Sigmoid colon (tissue), 7 donors: ENCODE measurements around the gene KREMEN2. TPM values are rescaled to one million over a fixed set of nuclear protein-coding genes. Genes with fewer than 3 reads are reported as not detected.

Source experiments
- DNase-seq: peaks from one replicate; pipeline ENCODE4 v3.0.0-alpha.2; 2019
- H3K27ac ChIP-seq, 4 donors: fragments of 200-600 bp; sonication (generic); one replicate each; pipeline ENCODE4 v1.5.1; 2016 to 2019; ENCODE audit warnings: mild to moderate bottlenecking in 1 of 4
- H3K27me3 ChIP-seq, 3 donors: fragments of 200-600 bp; sonication (generic); one replicate each; pipeline ENCODE4 v1.5.1; 2019; ENCODE audit warnings: mild to moderate bottlenecking in 1 of 3
- H3K36me3 ChIP-seq, 4 donors: fragments of 200-600 bp; sonication (generic); one replicate each; pipeline ENCODE4 v1.5.1; 2016 to 2019
- H3K4me1 ChIP-seq, 4 donors: fragments of 200-600 bp; sonication (generic); one replicate each; pipeline ENCODE4 v1.5.1; 2017 to 2019
- H3K4me3 ChIP-seq, 4 donors: fragments of 200-600 bp; sonication (generic); one replicate each; pipeline ENCODE4 v1.5.1; 2017 to 2019; ENCODE audit warnings: mild to moderate bottlenecking in 2 of 4, moderate library complexity in 1 of 4
- H3K9me3 ChIP-seq, 4 donors: fragments of 200-600 bp in 3 of 4; sonication (generic) in 3 of 4; one replicate each; pipeline versions ENCODE4 v1.5.1 to v1.6.1; 2013 to 2019
- CTCF ChIP-seq, 4 experiments: fragments of 450-650 bp in 3 of 4; fragments of 200-600 bp in 1 of 4; IDR thresholded peaks; one replicate each; pipeline ENCODE4 v1.5.1; 2016 to 2019; ENCODE audit warnings: antibody characterized with exemption in 4 of 4, mild to moderate bottlenecking in 3 of 4, moderate library complexity in 2 of 4
- EP300 ChIP-seq, 4 donors: sonication (generic); formaldehyde crosslinking; IDR thresholded peaks; one replicate each; pipeline ENCODE4 v1.6.1; 2017; ENCODE audit warnings: antibody characterized with exemption in 4 of 4
- POLR2A ChIP-seq, 2 donors: fragments of 450-650 bp; IDR thresholded peaks; one replicate each; pipeline ENCODE4 v1.6.1; 2016; ENCODE audit warnings: antibody characterized with exemption in 2 of 2, mild to moderate bottlenecking in 2 of 2, moderate library complexity in 2 of 2
- POLR2AphosphoS5 ChIP-seq, 4 donors: sonication (generic); formaldehyde crosslinking; IDR thresholded peaks; one replicate each; pipeline ENCODE4 v1.6.1; 2017; ENCODE audit warnings: antibody characterized with exemption in 4 of 4
- WGBS, 2 donors: extraction: QIAGEN DNeasy Blood & Tissue Kit; methylation state at CpG; one replicate each; pipeline ENCODE4 v1.1.7; 2013; 5-methylcytosine and 5-hydroxymethylcytosine counted together
- intact Hi-C: fragments of 100-400 bp; cut with DNase I; formaldehyde crosslinking; loops from one replicate; pipeline ENCODE4 v1.15.1; 2023
- polyA plus RNA-seq, 3 donors: library from polyadenylated mRNA; stranded (reverse); fragments of 200-250 nt; gene quantifications; one replicate each; pipeline ENCODE4 v1.2.3, GENCODE V29; 2013
- total RNA-seq, 4 donors: library from RNA; depleted of rRNA; stranded (reverse); fragments of >200 nt; gene quantifications; one replicate each; pipeline ENCODE4 v1.1.0, GENCODE V29; 2016
- donor health status: healthy with polysubstance abuse.
- donor health status: Bipolar disorder and iron deficiency.
- donor health status: healthy.

KREMEN2 gene
- total and polyA plus RNA-seq, 7 donors = 1.0 to 1.8 (median 1.6) TPM; not detected in 4

DNA sequence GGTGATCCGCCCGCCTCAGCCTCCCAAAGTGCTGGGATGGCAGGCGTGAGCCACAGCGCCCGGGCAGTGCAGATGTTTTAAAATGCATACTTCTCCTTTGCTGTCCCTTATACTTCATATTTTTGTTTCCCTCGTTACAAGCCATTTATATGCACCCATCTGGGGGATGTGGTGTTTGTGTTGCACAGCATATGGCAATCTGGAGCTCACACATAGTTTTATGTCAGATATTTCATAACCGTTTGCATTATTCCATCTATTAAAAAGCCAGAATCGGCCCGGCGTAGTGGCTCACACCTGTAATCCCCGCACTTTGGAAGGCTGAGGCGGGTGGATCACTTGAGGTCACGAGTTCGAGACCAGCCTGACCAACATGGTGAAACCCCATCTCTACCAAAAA is 40.6 kb upstream of the KREMEN2 start:
- Histone ChIP-seq H3K27ac (no peak overlapping the region), H3K27me3 (no peaks in the 10 kb centered on the region), H3K4me3 (no peak overlapping the region), H3K4me1 (peaks cover 0 to 20% (median 16%) of the 10 kb centered on the region in 4 donors), H3K36me3 (peaks cover 0 to 16% (median 2%) of the 10 kb centered on the region in 4 donors), H3K9me3 (no peaks in the 10 kb centered on the region)
- DNase-seq = no peak
- 96 to 97% methylated on average over 14 of the region's 14 CpGs for WGBS, 2 donors
- intact Hi-C loops = no loop called here
- no peak for TF ChIP-seq POLR2AphosphoS5 (IDR thresholded peaks at IDR 0.05)
- TF ChIP-seq POLR2A (IDR thresholded peaks at IDR 0.05) = no peak
- TF ChIP-seq EP300 (IDR thresholded peaks at IDR 0.05) = no peak
- TF ChIP-seq CTCF (IDR thresholded peaks at IDR 0.05) = no peak

DNA sequence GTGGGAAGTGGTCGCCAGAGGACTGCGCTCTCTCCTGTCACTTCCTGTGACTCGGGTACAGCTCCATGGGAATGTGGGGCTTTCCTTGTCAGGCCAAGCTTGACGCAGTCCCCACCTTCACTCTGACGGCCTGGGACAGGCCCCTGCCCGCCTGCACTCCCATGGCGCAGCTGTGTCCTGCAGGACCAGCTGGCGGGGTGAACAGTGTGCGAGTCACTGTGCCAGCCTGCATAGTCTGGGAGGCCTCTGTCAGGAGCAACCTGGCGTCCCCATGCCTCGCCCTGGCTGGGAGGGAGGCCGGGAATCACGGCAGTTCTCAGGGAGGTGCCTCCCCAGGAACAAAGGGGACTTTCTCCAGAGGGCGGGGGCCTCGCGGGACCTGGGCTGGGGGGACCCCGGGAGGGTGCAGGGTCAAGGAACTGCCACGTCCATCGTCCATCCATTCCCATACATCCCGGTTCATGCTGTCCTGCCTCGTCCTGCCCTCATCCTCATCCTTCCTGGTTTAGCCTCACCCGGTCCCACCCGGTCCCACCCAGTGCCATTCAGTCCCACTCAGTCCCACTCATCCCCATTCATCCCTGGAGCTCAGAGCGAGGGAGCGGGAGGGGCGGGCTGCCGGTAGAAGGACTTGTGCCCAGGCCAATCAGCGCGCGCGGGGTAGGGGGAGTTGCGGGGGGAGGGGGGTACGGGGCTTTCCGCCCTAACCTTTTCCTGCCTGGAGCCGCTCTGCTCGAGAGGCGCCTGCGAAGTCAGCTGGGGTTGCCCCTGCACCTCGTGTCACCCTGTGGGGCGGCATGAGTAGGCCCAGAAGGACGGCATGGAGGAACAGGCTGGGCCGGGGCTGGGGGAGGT is 38.9 kb upstream of the KREMEN2 start:
- peaks cover 0 to 10% (median 9%) of the 10 kb centered on the region in 4 donors for H3K4me1 ChIP-seq
- no peaks in the 10 kb centered on the region for H3K27me3 ChIP-seq
- WGBS, 2 donors = 76 to 83% methylated on average over 42 of the region's 42 CpGs
- H3K27ac ChIP-seq = no peak overlapping the region
- no peak for DNase-seq
- no peak for TF ChIP-seq POLR2AphosphoS5 (IDR thresholded peaks at IDR 0.05)
- TF ChIP-seq EP300 (IDR thresholded peaks at IDR 0.05) = no peak
- TF ChIP-seq POLR2A (IDR thresholded peaks at IDR 0.05) = no peak
- no peak for TF ChIP-seq CTCF (IDR thresholded peaks at IDR 0.05)
- no peak overlapping the region for H3K4me3 ChIP-seq
- no peaks in the 10 kb centered on the region for H3K9me3 ChIP-seq
- peaks cover 5 to 24% (median 9%) of the 10 kb centered on the region in 4 donors for H3K36me3 ChIP-seq
- intact Hi-C loops = loop anchor here (5.0 kb wide), 1 partner anchor 57 kb away; the partner anchor contains the start of gene PKMYT1

DNA sequence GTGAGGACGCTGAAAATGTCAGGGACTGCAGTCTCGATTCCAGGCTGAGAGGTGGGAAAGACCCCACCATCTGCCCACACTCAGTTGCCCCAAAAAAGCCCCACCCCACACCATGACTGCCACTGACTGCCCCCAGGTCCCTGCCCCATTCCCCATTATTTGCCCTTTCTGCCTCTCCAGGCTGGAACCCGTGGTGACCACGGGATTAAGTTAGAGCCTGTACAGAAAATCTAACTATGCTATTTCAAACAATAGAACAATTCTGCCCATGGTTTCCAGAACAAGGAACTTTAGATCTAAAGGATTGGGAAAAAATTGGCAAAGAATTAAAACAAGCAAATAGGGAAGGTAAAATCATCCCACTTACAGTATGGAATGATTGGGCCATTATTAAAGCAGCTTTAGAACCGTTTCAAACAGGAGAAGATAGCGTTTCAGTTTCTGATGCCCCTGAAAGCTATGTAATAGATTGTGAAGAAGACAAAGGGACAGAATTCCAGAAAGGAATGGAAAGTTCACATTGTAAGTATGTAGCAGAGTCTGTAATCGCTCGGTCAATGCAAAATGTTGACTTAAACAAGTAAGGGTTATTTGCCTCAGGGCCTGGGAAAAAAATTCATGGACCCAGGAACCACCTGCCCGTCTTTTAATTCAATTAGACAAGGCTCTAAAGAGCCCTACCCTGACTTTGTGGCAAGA is 38.0 kb upstream of the KREMEN2 start:
- H3K36me3 ChIP-seq = peaks cover 11 to 34% (median 17%) of the 10 kb centered on the region in 4 donors
- no peak for TF ChIP-seq CTCF (IDR thresholded peaks at IDR 0.05)
- no peak for TF ChIP-seq EP300 (IDR thresholded peaks at IDR 0.05)
- no peak for TF ChIP-seq POLR2A (IDR thresholded peaks at IDR 0.05)
- no peak for TF ChIP-seq POLR2AphosphoS5 (IDR thresholded peaks at IDR 0.05)
- H3K4me1 ChIP-seq = peaks cover 0 to 10% (median 9%) of the 10 kb centered on the region in 4 donors
- WGBS, 2 donors = 78 to 79% methylated on average over 9 of the region's 9 CpGs
- H3K4me3 ChIP-seq = no peak overlapping the region
- H3K27me3 ChIP-seq = no peaks in the 10 kb centered on the region
- peak overlapping the region in 1 of 4 donors; percentile 29 for H3K27ac ChIP-seq
- intact Hi-C loops = loop anchor here (2.0 to 5.0 kb wide), 2 partner anchors 51 to 56 kb away; partner anchors contain the start of gene PKMYT1
- no peak for DNase-seq
- H3K9me3 ChIP-seq = no peaks in the 10 kb centered on the region

DNA sequence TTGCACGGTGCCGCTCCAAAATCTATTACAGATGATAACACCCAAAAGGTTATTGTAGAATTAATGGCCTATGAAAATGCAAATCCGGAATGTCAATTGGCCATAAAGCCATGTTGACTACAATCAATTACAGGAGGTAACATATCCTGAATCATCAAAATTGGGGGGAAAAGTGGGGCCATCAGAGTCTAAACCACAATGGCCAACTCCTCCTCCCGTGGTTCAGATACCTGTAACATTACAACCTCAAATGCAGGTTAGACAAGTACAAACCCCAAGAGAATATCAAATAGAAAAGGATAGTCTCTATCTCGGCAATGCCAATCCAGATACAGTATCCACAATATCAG is 37.5 kb upstream of the KREMEN2 start:
- peak overlapping the region in 2 of 4 donors; percentile 17 to 19 for H3K4me3 ChIP-seq
- H3K27ac ChIP-seq = peak overlapping the region in 2 of 4 donors; percentile 29 to 44
- H3K9me3 ChIP-seq = no peaks in the 10 kb centered on the region
- WGBS, 2 donors = 62 to 81% methylated on average over 5 of the region's 5 CpGs
- peaks cover 0 to 10% (median 9%) of the 10 kb centered on the region in 4 donors for H3K4me1 ChIP-seq
- intact Hi-C loops = loop anchor here (2.0 to 5.0 kb wide), 2 partner anchors 52 to 56 kb away; partner anchors contain the start of gene PKMYT1
- H3K27me3 ChIP-seq = no peaks in the 10 kb centered on the region
- DNase-seq = no peak
- peaks cover 11 to 34% (median 17%) of the 10 kb centered on the region in 4 donors for H3K36me3 ChIP-seq
- TF ChIP-seq POLR2AphosphoS5 (IDR thresholded peaks at IDR 0.05) (no peak), CTCF (IDR thresholded peaks at IDR 0.05) (no peak), POLR2A (IDR thresholded peaks at IDR 0.05) (no peak), EP300 (IDR thresholded peaks at IDR 0.05) (no peak)
